Retinal pigment epithelial cell (primary cell): ENCODE measurements around the gene KLHL7.

Experiments used
- DNase-seq: peaks from one replicate; pipeline ENCODE4 v3.0.0-alpha.2; 2010; ENCODE audit warnings: low read depth
- H3K4me3 ChIP-seq: 2 replicates; pipeline ENCODE4 v1.5.1; 2011; ENCODE audit warnings: mild to moderate bottlenecking, low read length, control low read depth, moderate library complexity
- CTCF ChIP-seq: conservative IDR thresholded peaks from 2 replicates; pipeline ENCODE4 v1.5.1; 2011; ENCODE audit warnings: low read depth, low read length, control low read depth, inconsistent platforms

KLHL7 gene

DNA sequence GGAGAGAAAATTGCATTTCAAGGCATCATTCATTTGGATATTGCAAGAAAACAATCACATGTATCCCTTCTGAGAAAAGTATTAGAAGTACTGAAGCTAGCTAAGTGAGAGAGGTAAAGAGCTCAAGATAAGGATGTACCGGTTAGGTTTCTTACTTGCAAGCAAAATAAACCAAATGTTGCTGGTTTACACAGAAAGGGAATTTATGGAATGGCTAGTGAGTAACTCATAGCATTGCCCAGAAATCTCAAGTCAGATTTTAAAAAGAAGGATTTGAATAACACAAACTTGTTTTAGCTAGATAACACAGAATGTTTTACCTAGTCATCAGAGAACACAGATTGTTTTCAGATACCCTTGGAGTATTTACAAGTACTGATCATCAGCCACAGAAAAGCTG is 30.6 kb downstream of the KLHL7 start:
- no peak for TF ChIP-seq CTCF
- no peak for DNase-seq
- no peak overlapping the region for H3K4me3 ChIP-seq

DNA sequence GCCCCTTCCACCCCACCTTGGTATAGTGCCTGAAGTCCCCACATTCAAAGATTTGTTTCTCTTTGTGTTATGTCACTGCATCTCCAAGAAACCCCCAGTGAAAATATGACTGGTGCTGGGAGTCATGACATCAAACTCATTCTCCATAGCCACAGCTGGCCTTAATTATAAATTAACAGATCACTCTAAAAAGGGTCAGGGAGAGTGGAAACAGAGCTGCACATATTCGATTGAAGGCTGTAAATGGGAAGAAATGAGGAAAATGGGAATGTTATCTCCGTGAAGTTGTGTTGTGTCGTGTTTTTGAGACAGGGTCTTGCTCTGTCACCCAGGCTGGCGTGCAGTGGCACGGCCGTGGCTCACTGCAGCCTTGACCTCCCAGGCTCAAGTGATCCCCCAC is 52.1 kb downstream of the KLHL7 start:
- DNase-seq, result no peak
- no peak for TF ChIP-seq CTCF
- H3K4me3 ChIP-seq, result no peak overlapping the region

DNA sequence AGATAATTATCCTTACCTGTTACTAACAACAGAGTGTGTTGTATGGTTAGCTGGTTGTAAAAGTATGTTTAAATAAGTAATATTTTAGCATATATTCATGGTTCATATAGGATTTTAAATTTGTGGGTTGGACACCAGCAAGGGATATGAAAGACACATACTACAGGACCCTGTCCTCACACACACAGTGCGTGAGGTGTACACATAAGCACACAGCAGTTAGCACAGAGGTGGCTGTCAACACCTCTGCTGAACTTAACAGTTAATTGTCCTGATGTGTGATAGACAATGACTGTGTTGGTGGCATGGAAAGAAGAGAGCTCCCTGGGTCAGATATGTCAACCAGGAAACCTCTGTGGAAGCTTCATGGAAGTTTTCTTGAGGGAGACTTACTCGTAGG is 53.0 kb downstream of the KLHL7 start:
- DNase-seq, result no peak
- TF ChIP-seq CTCF, result no peak
- no peak overlapping the region for H3K4me3 ChIP-seq

DNA sequence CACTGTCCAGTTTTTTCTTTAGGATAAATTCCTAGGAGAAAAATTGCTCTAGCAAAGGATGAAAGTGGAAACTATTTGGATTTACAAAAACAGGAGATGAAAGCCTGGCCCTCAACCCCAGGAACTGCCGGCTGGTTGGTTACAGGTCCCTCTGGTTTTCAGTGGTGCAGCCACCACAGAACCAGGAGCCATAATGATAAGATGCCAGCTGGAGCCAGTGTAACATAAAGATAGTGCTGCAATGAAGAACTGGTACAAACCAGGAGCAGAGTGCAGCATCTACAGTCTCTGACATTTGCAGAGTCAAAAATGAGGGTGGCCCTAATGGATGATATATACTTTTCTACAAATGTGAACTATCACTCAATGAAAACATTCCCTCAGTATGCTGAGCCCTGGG is 55.9 kb downstream of the KLHL7 start:
- no peak for TF ChIP-seq CTCF
- no peak overlapping the region for H3K4me3 ChIP-seq
- no peak for DNase-seq

DNA sequence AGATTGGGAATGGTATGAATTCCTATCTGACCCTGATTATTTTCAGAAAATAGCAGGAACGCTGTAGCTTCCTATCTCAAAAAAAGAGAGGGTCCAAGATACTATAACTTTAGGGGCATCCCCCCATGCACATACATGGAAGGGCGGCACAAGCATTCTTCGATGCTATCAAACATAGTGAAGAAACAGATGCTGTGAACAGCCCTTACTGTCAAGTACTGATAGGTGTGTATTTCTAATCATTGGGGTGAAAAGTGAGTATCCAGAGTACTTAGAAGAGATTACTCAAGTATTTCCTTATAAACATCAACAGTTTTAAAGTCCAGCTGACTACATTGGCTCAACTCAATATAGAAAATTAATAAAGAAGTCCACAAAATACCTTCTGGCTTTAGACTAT is 59.3 kb downstream of the KLHL7 start:
- no peak for TF ChIP-seq CTCF
- H3K4me3 ChIP-seq, result no peak overlapping the region
- no peak for DNase-seq

DNA sequence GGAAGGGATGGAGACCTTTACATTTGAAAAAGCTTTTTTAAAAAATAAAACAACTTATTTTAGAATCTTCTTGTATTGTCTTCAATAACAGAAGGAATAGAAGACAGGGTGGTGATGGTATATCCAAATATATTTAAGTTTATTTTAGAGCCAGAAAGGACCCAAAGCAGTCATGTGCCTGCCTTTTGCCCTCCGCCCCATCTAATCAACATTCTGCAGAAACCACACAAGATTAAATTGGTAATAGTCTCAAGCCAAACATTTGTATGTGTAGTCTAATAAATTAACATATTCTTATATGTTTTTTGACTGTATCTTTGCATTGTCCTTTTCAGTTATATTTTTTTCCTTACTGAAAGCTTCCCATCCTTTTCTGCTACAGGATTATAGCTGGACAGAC is 59.7 kb downstream of the KLHL7 start:
- TF ChIP-seq CTCF, result no peak
- DNase-seq, result no peak
- H3K4me3 ChIP-seq, result no peak overlapping the region

- TF ChIP-seq CTCF, result no peak
- no peak overlapping the region for H3K4me3 ChIP-seq
- DNase-seq, result no peak
Measured at GRCh38 chr7:23167691-23168090, 62.1 kb downstream of the KLHL7 start.
